HepG2 (cell line): Measurements from ENCODE around the gene MAD2L2. TPM values are rescaled to one million over a fixed set of nuclear protein-coding genes. Genes with fewer than 3 reads are reported as not detected.

ENCODE experiments used
- ATAC-seq: fragments of 200-7000 bp; cut with Tn5 transposase; 3 replicates; pipeline ENCODE4 v1.9.1; 2020; ENCODE audit warnings: mild to moderate bottlenecking, moderate library complexity
- BruUV-seq: library from RNA; stranded (reverse); fragments of 400-500 nt; replicated peaks from 2 replicates; lab custom pipeline; 2021; lab: Mats Ljungman, UMichigan
- CTCF ChIA-PET: fragments of 300-600 bp; formaldehyde crosslinking; extraction: SDS; loops from one replicate; lab custom pipeline; 2021; ENCODE audit warnings: low total read pairs, inconsistent platforms, low intra/inter-chr PET ratio; lab: Yijun Ruan, JAX
- POLR2A ChIA-PET: fragments of 350-600 bp; sonication (Branson Sonifier 250); formaldehyde crosslinking; loops from one replicate; lab custom pipeline; 2020; ENCODE audit warnings: antibody characterized with exemption, inconsistent platforms; lab: Yijun Ruan, JAX
- DNase-seq: peaks from one replicate; pipeline ENCODE4 v3.0.0-alpha.2; 2015; ENCODE audit warnings: low spot score
- FAIRE-seq: peaks from 3 replicates; lab custom pipeline; 2011; peaks lifted over from hg19 to GRCh38; lab: Jason Lieb, UNC
- H2AFZ ChIP-seq: one replicate; pipeline ENCODE4 v1.6.1; 2011; ENCODE audit warnings: low read length, inconsistent platforms
- H3K27ac ChIP-seq: fragments of 300-600 bp; 3 replicates; pipeline ENCODE4 v1.8.0; 2011; ENCODE audit warnings: mixed run types, mild to moderate bottlenecking, mixed read lengths, low read length, inconsistent platforms; ENCODE audit not compliant: insufficient read depth; ENCODE audit errors: extremely low read length
- H3K27me3 ChIP-seq, 2 experiments: fragments of 200-600 bp in 1 of 2; 2 replicates in 1 of 2; 3 replicates in 1 of 2; pipeline versions ENCODE4 v1.6.0 to v1.8.0; 2011; ENCODE audit warnings: low read length in 2 of 2, mild to moderate bottlenecking in 2 of 2, moderate library complexity in 2 of 2, inconsistent platforms in 1 of 2; ENCODE audit not compliant: insufficient read depth in 2 of 2, control insufficient read depth in 1 of 2
- H3K36me3 ChIP-seq, 2 experiments: fragments of 200-600 bp in 1 of 2; replicated peaks in 1 of 2; 2 replicates in 1 of 2; 3 replicates in 1 of 2; pipeline versions ENCODE4 v1.5.1 to v1.8.0; 2011; ENCODE audit warnings: low read length in 2 of 2, inconsistent platforms in 1 of 2; ENCODE audit not compliant: insufficient read depth in 2 of 2, control insufficient read depth in 1 of 2
- H3K4me1 ChIP-seq: 2 replicates; pipeline ENCODE4 v1.5.1; 2012; ENCODE audit warnings: low read length, inconsistent platforms; ENCODE audit not compliant: insufficient read depth
- H3K4me2 ChIP-seq: 2 replicates; pipeline ENCODE4 v1.6.0; 2011; ENCODE audit warnings: low read depth, low read length, inconsistent platforms
- H3K4me3 ChIP-seq, 3 experiments: fragments of 200-600 bp in 1 of 3; sonication (generic), shearing (Covaris generic) in 1 of 3; replicated peaks in 1 of 3; 2 replicates each; pipeline ENCODE4 v1.5.1; 2011 to 2016; ENCODE audit warnings: low read length in 3 of 3, inconsistent platforms in 2 of 3, low read depth in 2 of 3, mild to moderate bottlenecking in 2 of 3, control low read depth in 1 of 3, mixed read lengths in 1 of 3; ENCODE audit not compliant: insufficient read depth in 1 of 3
- H3K79me2 ChIP-seq: one replicate; pipeline ENCODE4 v1.6.1; 2011; ENCODE audit warnings: low read length, inconsistent platforms; ENCODE audit not compliant: insufficient read depth
- H3K9ac ChIP-seq: 2 replicates; pipeline ENCODE4 v1.6.0; 2011; ENCODE audit warnings: mild to moderate bottlenecking, low read depth, low read length, inconsistent platforms; ENCODE audit not compliant: insufficient read depth
- H3K9me3 ChIP-seq: 2 replicates; pipeline ENCODE4 v1.5.1; 2012; ENCODE audit warnings: mild to moderate bottlenecking, low read length
- H4K20me1 ChIP-seq: 2 replicates; pipeline ENCODE4 v1.6.0; 2011; ENCODE audit warnings: inconsistent platforms, mild to moderate bottlenecking, low read length, moderate library complexity; ENCODE audit not compliant: insufficient read depth
- AGO2 ChIP-seq: fragments of 200-400 bp; formaldehyde crosslinking; optimal IDR thresholded peaks from 2 replicates; pipeline ENCODE3; 2017; ENCODE audit warnings: mild to moderate bottlenecking, low read depth, low read length, moderate library complexity
- ELF1 ChIP-seq: sonication (generic); formaldehyde crosslinking; IDR thresholded peaks from 2 replicates; pipeline ENCODE4 v1.4.0; 2020; ENCODE audit warnings: missing genetic modification reagents
- KDM5B ChIP-seq: sonication (generic); formaldehyde crosslinking; IDR thresholded peaks from 2 replicates; pipeline ENCODE4 v1.4.0; 2020; ENCODE audit warnings: missing genetic modification reagents, mild to moderate bottlenecking, borderline replicate concordance
- MAFK ChIP-seq, 2 experiments: IDR thresholded peaks in 1 of 2; conservative IDR thresholded peaks in 1 of 2; 2 replicates each; pipeline ENCODE4 v1.6.1; 2011; ENCODE audit warnings: improper control_type of control experiment in 2 of 2, low read length in 2 of 2
- MYNN ChIP-seq: sonication (generic); formaldehyde crosslinking; IDR thresholded peaks from 2 replicates; pipeline ENCODE4 v1.4.0; 2020; ENCODE audit warnings: mild to moderate bottlenecking, low read depth, missing genetic modification reagents
- NR0B2 ChIP-seq: sonication (generic); formaldehyde crosslinking; IDR thresholded peaks from 2 replicates; pipeline ENCODE4 v1.4.0; 2020; ENCODE audit warnings: mild to moderate bottlenecking, missing genetic modification reagents
- NR3C1 ChIP-seq: sonication (generic); formaldehyde crosslinking; IDR thresholded peaks from 2 replicates; pipeline ENCODE4 v1.4.0; 2020; ENCODE audit warnings: missing genetic modification reagents
- ONECUT2 ChIP-seq: sonication (generic); formaldehyde crosslinking; IDR thresholded peaks from 2 replicates; pipeline ENCODE4 v1.4.0; 2020; ENCODE audit warnings: missing genetic modification reagents
- SMAD3 ChIP-seq: sonication (generic); formaldehyde crosslinking; IDR thresholded peaks from 2 replicates; pipeline ENCODE4 v1.4.0; 2020; ENCODE audit warnings: missing genetic modification reagents
- SP2 ChIP-seq: sonication (generic); formaldehyde crosslinking; IDR thresholded peaks from 2 replicates; pipeline ENCODE4 v1.5.1; 2020; ENCODE audit warnings: mild to moderate bottlenecking, missing genetic modification reagents
- SRSF1 ChIP-seq: fragments of 200-400 bp; formaldehyde crosslinking; optimal IDR thresholded peaks from 2 replicates; pipeline ENCODE3; 2017; ENCODE audit warnings: mild to moderate bottlenecking, low read depth, low read length, moderate library complexity
- SRSF9 ChIP-seq: fragments of 200-400 bp; formaldehyde crosslinking; IDR thresholded peaks from 2 replicates; pipeline ENCODE4 v1.6.1; 2018; ENCODE audit warnings: borderline replicate concordance, mild to moderate bottlenecking, low read depth, low read length; ENCODE audit not compliant: insufficient read depth, poor library complexity, severe bottlenecking
- TOE1 ChIP-seq: sonication (generic); formaldehyde crosslinking; IDR thresholded peaks from 2 replicates; pipeline ENCODE4 v1.4.0; 2020; ENCODE audit warnings: mild to moderate bottlenecking, missing genetic modification reagents
- ZBTB8A ChIP-seq: sonication (generic); formaldehyde crosslinking; IDR thresholded peaks from 2 replicates; pipeline ENCODE4 v1.4.0; 2020; ENCODE audit warnings: mild to moderate bottlenecking, low read depth, missing genetic modification reagents, borderline replicate concordance
- ZFP91 ChIP-seq: sonication (generic); formaldehyde crosslinking; IDR thresholded peaks from 2 replicates; pipeline ENCODE4 v1.9.0; 2022; ENCODE audit warnings: missing genetic modification reagents, mild to moderate bottlenecking, borderline replicate concordance
- ZNF362 ChIP-seq: sonication (generic); formaldehyde crosslinking; IDR thresholded peaks from 2 replicates; pipeline ENCODE4 v1.4.0; 2020; ENCODE audit warnings: missing genetic modification reagents, mild to moderate bottlenecking, borderline replicate concordance
- ZNF589 ChIP-seq: sonication (generic); formaldehyde crosslinking; conservative IDR thresholded peaks from 2 replicates; pipeline ENCODE4 v1.8.0; 2022; ENCODE audit warnings: mild to moderate bottlenecking, moderate library complexity, missing genetic modification reagents
- ZNF777 ChIP-seq: sonication (generic); formaldehyde crosslinking; IDR thresholded peaks from 2 replicates; pipeline ENCODE4 v1.4.0; 2020; ENCODE audit warnings: missing genetic modification reagents
- ZNF788 ChIP-seq: sonication (generic); formaldehyde crosslinking; IDR thresholded peaks from 2 replicates; pipeline ENCODE4 v1.5.0; 2020; ENCODE audit warnings: mild to moderate bottlenecking, missing genetic modification reagents, borderline replicate concordance
- ZXDC ChIP-seq: sonication (generic); formaldehyde crosslinking; IDR thresholded peaks from 2 replicates; pipeline ENCODE4 v1.5.0; 2020; ENCODE audit warnings: mild to moderate bottlenecking, missing genetic modification reagents
- WGBS: methylation state at CpG from one replicate; pipeline ENCODE4 v1.1.6; 2017; ENCODE audit warnings: low lambda C conversion rate; 5-methylcytosine and 5-hydroxymethylcytosine counted together
- in situ Hi-C: cut with HindIII; loops from 2 replicates; pipeline ENCODE4 v1.10.0; 2017; ENCODE audit warnings: low pct_unique_long_range_greater_than_20kb; ENCODE audit not compliant: extremely low pct_ligation_motif_present
- intact Hi-C: fragments of 100-400 bp; cut with micrococcal nuclease; formaldehyde crosslinking; loops from one replicate; pipeline ENCODE4 v1.10.0; 2022; ENCODE audit not compliant: unreplicated experiment
- polyA plus RNA-seq, 8 experiments: library from polyadenylated mRNA; depleted of rRNA in 3 of 8; stranded (reverse) in 7 of 8; unstranded in 1 of 8; fragments of >200 nt; fragmentation: Illumina TruSeq in 4 of 8; extraction: Trizol in 4 of 8; gene quantifications; 2 replicates each; pipeline versions ENCODE4 v1.2.1 to v1.2.3, GENCODE V29; 2011 to 2016; ENCODE audit warnings: low read depth in 4 of 8, missing spikeins in 1 of 8, mixed read lengths in 1 of 8; ENCODE audit not compliant: insufficient read depth in 1 of 8
- total RNA-seq, 5 experiments: library from RNA; depleted of rRNA; stranded (reverse); fragments of >200 nt; fragmentation: Illumina TruSeq; extraction: Trizol; gene quantifications; 2 replicates each; pipeline ENCODE4 v1.2.3, GENCODE V29; 2016; ENCODE audit warnings: low read depth in 1 of 5

MAD2L2 gene
- total and polyA plus RNA-seq, 2 of the 13 experiments (the other 11 are each of a cell fraction or from before 2014, with no cell fraction given) = 51.8 to 53.8 TPM

- BruUV-seq = no TSS peak
- H3K4me1 ChIP-seq = peaks cover 28% of the 10 kb centered on the region
- no peak overlapping the region for H3K4me2 ChIP-seq
- ATAC-seq (no peak), FAIRE-seq (no peak), DNase-seq (no peak)
- TF ChIP-seq SRSF1 (no peak), MYNN (CRISPR knock-in tag) (no peak), TOE1 (CRISPR knock-in tag) (no peak), KDM5B (CRISPR knock-in tag) (no peak), ZNF362 (CRISPR knock-in tag) (no peak), ZNF777 (CRISPR knock-in tag) (no peak), ELF1 (CRISPR knock-in tag) (no peak), SP2 (CRISPR knock-in tag) (no peak), NR0B2 (no peak), ZNF589 (no peak), SRSF9 (no peak), SMAD3 (CRISPR knock-in tag) (no peak), ZBTB8A (CRISPR knock-in tag) (no peak), ZXDC (CRISPR knock-in tag) (no peak), ZNF788 (CRISPR knock-in tag) (no peak), NR3C1 (CRISPR knock-in tag) (no peak), AGO2 (no peak), ZFP91 (CRISPR knock-in tag) (no peak), ONECUT2 (CRISPR knock-in tag) (no peak), MAFK (conservative IDR thresholded peaks at IDR 0.05 in 1 of 2, IDR thresholded peaks at IDR 0.05 in 1 of 2; ENCODE audit: low read length in 2 of 2) (no peak)
- no peaks in the 10 kb centered on the region for H3K9me3 ChIP-seq
- ChIA-PET CTCF (no interaction called here), POLR2A (no interaction called here)
- no peak overlapping the region for H2AFZ ChIP-seq
- 21% methylated on average over 5 of the region's 5 CpGs for WGBS
- no peak overlapping the region for H3K27ac ChIP-seq
- H3K4me3 ChIP-seq = no peak overlapping the region
- no peaks in the 10 kb centered on the region for H3K36me3 ChIP-seq
- in situ Hi-C loops = no loop called here
- H3K27me3 ChIP-seq = peaks cover 9 to 40% of the 10 kb centered on the region in 2 experiments; a peak in 3 of 5 replicates
- H3K9ac ChIP-seq = no peak overlapping the region
- intact Hi-C loops = no loop called here
- H4K20me1 ChIP-seq = no peaks in the 10 kb centered on the region
- H3K79me2 ChIP-seq = no peaks in the 10 kb centered on the region
Observed at GRCh38 chr1:11725616-11726015, 44.7 kb upstream of the MAD2L2 start.
